Mucosa of stomach (tissue), 1 donor: Measurements from ENCODE around the gene WWTR1.

Experiments
- H3K27me3 ChIP-seq: one replicate; pipeline ENCODE4 v1.7.0; 2013; ENCODE audit warnings: mild to moderate bottlenecking, low read length; ENCODE audit not compliant: control insufficient read depth, insufficient read depth
- H3K36me3 ChIP-seq: one replicate; pipeline ENCODE4 v1.7.0; 2013; ENCODE audit warnings: low read length; ENCODE audit not compliant: control insufficient read depth, insufficient read depth
- H3K4me1 ChIP-seq: one replicate; pipeline ENCODE4 v1.7.0; 2013; ENCODE audit warnings: mild to moderate bottlenecking, low read length; ENCODE audit not compliant: control insufficient read depth, insufficient read depth
- H3K4me3 ChIP-seq: one replicate; pipeline ENCODE4 v1.7.0; 2013; ENCODE audit warnings: low read length
- H3K9ac ChIP-seq: one replicate; pipeline ENCODE4 v1.7.0; 2013; ENCODE audit warnings: mild to moderate bottlenecking, low read length, moderate library complexity
- H3K9me3 ChIP-seq: one replicate; pipeline ENCODE4 v1.7.0; 2013; ENCODE audit warnings: mild to moderate bottlenecking, low read length, moderate library complexity; ENCODE audit not compliant: control insufficient read depth
- donor health status: Pancreatic carcinoma.

WWTR1 gene

DNA sequence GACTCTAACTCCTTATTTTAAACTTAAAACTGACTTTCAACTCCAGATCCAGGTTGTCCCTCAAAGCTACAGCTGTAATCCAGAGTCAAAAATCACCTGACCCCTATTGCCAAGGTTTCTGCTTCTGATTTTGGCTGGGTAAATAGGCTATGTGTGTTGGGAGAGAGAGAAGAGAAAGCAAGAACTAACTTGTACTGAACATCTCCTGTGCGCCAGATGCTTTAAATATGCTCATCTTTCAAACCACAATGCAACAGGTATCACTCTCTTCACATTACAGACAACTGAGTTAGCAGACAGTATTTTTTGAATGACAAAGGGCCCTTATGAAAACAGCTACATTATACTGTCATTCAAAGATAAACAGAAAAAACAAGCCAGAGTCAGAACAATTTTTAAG is 7.0 kb downstream of the WWTR1 start:
- H3K9ac ChIP-seq: no peak overlapping the region
- no peak overlapping the region for H3K4me3 ChIP-seq
- H3K9me3 ChIP-seq: no peaks in the 10 kb centered on the region
- no peaks in the 10 kb centered on the region for H3K36me3 ChIP-seq
- H3K27me3 ChIP-seq: no peaks in the 10 kb centered on the region
- peaks cover 10% of the 10 kb centered on the region for H3K4me1 ChIP-seq

DNA sequence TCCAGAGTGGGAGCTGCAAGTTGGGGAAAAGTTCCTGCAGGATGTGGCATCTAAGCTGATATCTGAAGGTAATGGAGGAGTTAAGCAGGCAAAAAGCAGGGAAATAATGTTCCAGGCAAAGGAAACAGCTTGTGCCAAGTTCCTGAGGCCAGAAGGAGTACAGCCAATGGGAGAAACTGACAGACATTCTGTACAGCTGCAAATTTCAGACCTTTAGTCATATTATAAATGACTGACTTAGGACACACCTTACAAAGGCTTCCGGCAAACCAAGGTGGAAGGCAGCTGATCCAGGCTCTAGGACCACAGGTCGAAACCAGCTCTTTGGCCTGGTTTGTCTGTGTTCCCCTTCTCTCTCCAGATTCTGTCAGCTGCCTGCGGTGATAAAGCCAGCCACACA is 9.3 kb downstream of the WWTR1 start:
- no peaks in the 10 kb centered on the region for H3K36me3 ChIP-seq
- no peak overlapping the region for H3K4me3 ChIP-seq
- H3K27me3 ChIP-seq: no peaks in the 10 kb centered on the region
- H3K9me3 ChIP-seq: no peaks in the 10 kb centered on the region
- H3K9ac ChIP-seq: no peak overlapping the region
- H3K4me1 ChIP-seq: peaks cover 10% of the 10 kb centered on the region

DNA sequence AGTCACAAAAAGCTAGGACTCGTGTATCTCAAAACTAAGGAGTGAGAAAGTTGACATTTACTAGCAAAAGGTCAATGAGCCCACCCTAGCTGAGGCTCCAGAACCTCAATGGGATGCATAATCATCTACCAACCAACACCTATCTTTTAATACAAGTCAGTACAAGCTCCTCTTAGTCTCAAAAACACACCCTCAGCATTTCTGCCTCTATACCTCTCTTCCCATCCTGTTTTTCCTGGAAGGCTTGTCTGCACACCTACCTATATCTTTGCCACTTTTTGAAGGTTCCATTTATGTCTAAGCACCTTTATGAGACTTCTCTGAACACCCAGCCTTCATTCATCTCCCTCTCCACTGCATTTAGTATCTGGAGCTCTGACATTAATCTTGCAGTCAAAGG is 10.0 kb downstream of the WWTR1 start:
- no peaks in the 10 kb centered on the region for H3K36me3 ChIP-seq
- H3K4me1 ChIP-seq: peaks cover 17% of the 10 kb centered on the region
- H3K9me3 ChIP-seq: no peaks in the 10 kb centered on the region
- H3K27me3 ChIP-seq: no peaks in the 10 kb centered on the region
- no peak overlapping the region for H3K4me3 ChIP-seq
- H3K9ac ChIP-seq: no peak overlapping the region

DNA sequence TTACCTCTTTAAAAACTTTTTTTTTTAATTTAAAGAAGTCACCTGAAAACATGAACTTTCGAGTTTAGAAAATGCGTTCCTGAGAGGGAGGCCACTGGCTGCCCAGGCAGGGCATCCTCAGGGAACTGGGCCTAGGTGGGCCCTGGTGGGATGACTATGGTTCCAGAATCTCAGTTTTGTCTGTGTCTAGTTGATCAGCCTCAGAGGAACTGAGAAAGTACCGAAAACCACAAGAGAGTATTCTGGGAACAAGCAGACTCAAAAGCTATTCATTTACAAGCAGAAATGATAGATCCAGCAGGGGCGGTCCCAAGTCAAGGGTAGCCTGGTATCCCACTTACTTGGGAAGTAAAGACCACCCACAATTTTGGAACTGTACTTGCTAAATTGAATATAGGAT is 10.5 kb downstream of the WWTR1 start:
- peaks cover 19% of the 10 kb centered on the region for H3K4me1 ChIP-seq
- H3K27me3 ChIP-seq: no peaks in the 10 kb centered on the region
- no peaks in the 10 kb centered on the region for H3K9me3 ChIP-seq
- H3K4me3 ChIP-seq: no peak overlapping the region
- no peaks in the 10 kb centered on the region for H3K36me3 ChIP-seq
- H3K9ac ChIP-seq: no peak overlapping the region

DNA sequence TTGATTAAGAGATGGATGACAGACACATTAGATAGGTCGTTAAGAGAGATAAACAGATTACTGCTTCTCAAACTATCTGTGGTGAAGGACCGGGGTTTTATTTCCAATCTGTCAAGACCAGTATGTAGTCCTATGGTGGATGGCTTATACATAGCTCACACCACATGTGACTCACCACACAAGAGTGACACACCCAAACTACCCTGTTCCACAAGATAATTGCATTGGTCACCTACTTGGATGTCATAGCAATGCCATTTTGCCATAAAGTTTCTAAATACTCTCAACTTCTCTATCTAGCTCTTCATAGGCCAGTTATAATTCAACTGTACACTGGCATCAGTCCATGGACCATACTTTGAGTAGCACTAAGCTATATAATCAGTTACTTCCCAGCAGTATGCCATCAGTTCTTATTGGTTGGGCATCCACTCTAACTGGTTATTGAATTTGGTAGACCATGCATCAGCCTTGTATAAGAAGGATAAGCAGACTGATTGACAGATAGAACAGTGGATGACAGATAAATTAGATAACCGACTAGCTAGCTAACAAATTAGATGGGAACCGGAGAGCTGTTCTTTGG is 11.6 kb downstream of the WWTR1 start:
- peaks cover 23% of the 10 kb centered on the region for H3K4me1 ChIP-seq
- H3K36me3 ChIP-seq: no peaks in the 10 kb centered on the region
- H3K27me3 ChIP-seq: no peaks in the 10 kb centered on the region
- H3K9ac ChIP-seq: no peak overlapping the region
- no peak overlapping the region for H3K4me3 ChIP-seq
- no peaks in the 10 kb centered on the region for H3K9me3 ChIP-seq

DNA sequence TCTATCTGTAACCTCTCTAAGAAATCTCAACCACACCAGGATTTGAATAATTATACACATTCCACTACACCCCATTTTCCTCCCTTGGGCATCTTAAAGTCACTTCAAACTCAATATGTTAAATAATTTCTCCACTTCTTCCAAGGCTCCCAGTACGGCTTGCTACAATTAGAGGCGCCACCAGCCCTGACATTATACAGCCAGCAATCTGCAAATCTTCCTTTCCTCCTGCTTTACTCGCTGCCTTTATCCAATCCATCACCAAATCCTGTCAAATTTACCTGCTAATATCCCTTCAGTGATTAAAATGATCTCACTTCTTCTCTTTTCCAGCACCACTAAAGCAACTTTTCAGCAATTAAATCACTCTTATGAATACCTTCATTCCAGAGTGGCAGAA is 13.9 kb downstream of the WWTR1 start:
- Histone ChIP-seq H3K4me3 (no peak overlapping the region), H3K27me3 (no peaks in the 10 kb centered on the region), H3K36me3 (no peaks in the 10 kb centered on the region), H3K4me1 (peaks cover 24% of the 10 kb centered on the region), H3K9ac (no peak overlapping the region), H3K9me3 (no peaks in the 10 kb centered on the region)

DNA sequence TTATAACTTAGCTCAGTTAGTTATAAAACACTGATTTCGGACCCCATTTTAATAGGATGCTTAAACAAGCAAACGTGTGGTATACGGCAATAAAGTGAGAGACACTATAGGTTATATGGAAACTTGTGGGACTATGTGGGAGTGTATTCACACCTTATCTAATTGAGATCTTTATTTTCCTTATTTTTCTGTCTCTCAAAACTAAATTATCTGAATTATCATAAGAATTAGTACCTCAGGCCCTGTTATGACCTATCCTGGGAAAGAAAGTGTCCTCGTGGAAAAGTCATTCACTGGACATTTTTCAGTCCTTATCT is 14.4 kb downstream of the WWTR1 start:
- H3K4me1 ChIP-seq: peaks cover 26% of the 10 kb centered on the region
- H3K36me3 ChIP-seq: no peaks in the 10 kb centered on the region
- no peak overlapping the region for H3K4me3 ChIP-seq
- no peaks in the 10 kb centered on the region for H3K9me3 ChIP-seq
- no peaks in the 10 kb centered on the region for H3K27me3 ChIP-seq
- H3K9ac ChIP-seq: no peak overlapping the region

DNA sequence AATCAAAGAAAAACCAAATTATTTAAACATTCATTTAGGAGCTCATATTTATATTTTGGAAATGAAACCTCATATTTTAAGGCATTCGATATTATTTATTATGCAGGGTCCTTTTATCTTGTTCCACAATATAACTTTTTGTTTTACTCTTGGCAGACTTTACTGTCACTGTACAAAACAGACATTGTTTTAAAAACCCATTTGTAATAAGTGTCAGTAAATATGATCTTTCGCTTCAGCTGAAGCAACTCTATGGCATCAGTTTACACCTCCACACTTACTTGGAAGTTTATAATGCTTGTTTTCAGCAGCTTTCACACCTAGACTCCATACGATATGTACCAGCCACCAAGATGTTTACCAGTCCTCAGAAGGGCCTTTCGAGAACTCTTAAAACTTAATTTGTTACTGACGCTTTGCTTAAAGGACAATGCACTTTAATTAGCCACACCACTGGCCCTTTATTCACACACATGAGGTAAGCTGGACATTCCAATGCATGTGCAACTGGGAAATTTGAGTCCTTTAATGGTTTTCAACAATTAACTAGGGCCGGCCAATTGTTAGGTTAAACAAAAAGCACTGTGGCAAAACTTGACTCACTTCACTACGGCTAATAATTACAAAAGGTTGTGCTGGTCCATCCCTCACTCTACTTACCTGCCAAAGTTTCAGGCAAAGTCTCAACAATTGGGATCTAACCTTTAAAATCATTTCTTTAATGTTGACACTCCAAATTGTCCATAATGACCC is 16.7 kb downstream of the WWTR1 start:
- no peak overlapping the region for H3K9ac ChIP-seq
- H3K36me3 ChIP-seq: no peaks in the 10 kb centered on the region
- H3K27me3 ChIP-seq: no peaks in the 10 kb centered on the region
- H3K9me3 ChIP-seq: no peaks in the 10 kb centered on the region
- H3K4me1 ChIP-seq: peaks cover 24% of the 10 kb centered on the region
- H3K4me3 ChIP-seq: no peak overlapping the region

DNA sequence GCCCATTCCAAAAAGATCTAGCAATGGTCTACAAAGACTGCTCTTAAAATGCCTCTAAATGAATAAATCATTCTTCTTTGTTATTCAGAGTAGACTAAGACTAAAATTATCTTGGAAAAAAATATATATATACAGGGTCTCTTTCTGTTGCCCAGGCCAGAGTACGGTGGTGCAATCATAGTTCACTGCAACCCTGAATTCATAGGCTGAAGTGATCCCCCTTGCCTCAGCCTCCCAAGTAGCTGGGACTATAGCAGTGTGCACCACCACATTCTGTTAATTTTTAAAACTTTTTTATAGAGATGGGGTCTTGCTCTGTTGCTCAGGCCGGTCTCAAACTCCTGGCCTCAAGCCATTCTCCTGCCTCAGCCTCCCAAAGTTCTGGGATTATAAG is 18.7 kb downstream of the WWTR1 start:
- peaks cover 22% of the 10 kb centered on the region for H3K4me1 ChIP-seq
- peak overlapping the region; percentile 44 for H3K9ac ChIP-seq
- no peaks in the 10 kb centered on the region for H3K27me3 ChIP-seq
- no peaks in the 10 kb centered on the region for H3K36me3 ChIP-seq
- H3K4me3 ChIP-seq: no peak overlapping the region
- no peaks in the 10 kb centered on the region for H3K9me3 ChIP-seq

DNA sequence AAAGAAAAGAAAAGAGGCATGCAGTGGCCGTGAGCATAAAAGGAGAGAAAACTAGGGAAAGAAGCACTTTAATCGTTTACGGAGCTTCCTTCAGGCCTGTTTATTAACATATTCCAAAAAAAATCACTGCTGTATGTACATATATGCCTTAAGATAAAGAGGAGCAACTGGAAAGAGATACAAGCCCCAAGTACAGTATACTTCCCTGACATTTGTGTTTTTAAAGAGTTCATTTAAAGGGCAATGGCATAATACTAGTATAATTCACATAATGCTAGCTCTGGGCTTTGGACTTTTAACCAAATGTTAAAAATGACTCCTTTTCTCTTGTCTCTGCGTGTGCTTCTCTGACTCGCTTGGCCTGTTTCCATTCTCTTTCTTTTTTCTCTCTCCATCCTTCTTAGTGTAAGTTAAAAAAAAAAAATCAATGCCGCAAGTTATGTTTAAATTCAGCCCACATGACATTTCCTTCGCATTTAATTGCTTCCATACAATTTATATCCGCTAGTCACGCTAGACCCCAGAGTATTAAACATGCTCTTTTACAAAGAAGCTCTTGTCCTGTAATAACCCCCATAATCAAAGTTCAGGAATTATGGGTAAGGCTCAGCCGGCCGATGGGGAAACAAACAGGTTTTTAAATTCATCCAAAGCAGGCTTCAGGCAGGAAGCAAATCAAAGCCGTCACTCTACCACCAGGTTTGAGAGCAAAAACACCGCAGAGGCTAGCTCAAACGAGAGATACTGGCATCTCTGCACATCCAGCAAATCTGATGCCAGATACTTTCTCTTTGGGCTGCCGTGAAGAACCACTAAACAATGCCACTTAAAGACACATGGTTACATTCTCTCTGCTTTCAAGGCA is 19.4 kb downstream of the WWTR1 start:
- Histone ChIP-seq H3K4me1 (peaks cover 21% of the 10 kb centered on the region), H3K27me3 (no peaks in the 10 kb centered on the region), H3K36me3 (no peaks in the 10 kb centered on the region), H3K9ac (peak overlapping the region; percentile 44), H3K4me3 (no peak overlapping the region), H3K9me3 (no peaks in the 10 kb centered on the region)

DNA sequence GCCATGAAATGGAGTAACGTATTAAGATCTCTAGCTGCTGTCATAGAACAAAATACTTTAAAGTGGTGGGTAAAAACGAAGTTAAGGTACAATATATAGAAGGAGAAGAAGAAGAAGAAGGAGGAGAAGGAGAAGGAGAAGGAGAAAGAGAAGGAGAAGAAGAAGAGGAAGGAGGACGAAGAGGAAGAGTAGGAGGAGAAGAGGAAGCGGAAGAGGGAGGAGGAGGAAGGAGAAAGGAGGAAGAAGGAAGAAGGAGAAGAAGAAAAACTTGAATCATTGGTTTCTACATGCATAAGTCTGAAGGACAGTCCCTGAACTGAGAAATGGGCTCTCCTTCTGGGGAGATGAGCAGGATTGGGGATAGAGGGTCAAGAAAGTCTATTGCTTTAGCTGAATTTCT is 22.4 kb downstream of the WWTR1 start:
- Histone ChIP-seq H3K4me3 (no peak overlapping the region), H3K9ac (no peak overlapping the region), H3K4me1 (peaks cover 9% of the 10 kb centered on the region), H3K27me3 (no peaks in the 10 kb centered on the region), H3K36me3 (no peaks in the 10 kb centered on the region), H3K9me3 (no peaks in the 10 kb centered on the region)

DNA sequence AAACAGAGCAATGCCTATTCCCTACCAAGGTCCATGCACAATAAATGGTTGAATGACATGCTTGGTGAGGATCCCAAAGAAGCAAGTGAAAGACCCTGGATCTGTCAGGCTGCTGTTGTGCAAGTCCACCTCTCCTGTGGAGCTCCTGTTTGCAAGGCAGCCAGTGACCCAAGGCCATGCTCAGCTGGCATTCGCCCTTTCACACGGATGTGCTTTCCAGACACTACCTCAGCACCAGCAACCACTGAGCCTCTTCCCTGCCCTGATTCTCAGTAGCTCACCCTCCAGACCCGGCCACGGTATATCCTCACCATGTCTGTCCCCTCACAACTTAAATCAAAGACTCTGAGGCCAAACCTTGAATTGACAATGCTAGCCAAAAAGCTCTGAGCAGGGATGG is 23.3 kb downstream of the WWTR1 start:
- Histone ChIP-seq H3K27me3 (no peaks in the 10 kb centered on the region), H3K36me3 (no peaks in the 10 kb centered on the region), H3K4me1 (peaks cover 9% of the 10 kb centered on the region), H3K4me3 (no peak overlapping the region), H3K9ac (no peak overlapping the region), H3K9me3 (no peaks in the 10 kb centered on the region)
